Right renal cortex interstitium (tissue), 3 donors: ENCODE results near the gene ZSWIM3. TPM values are rescaled to one million over a fixed set of nuclear protein-coding genes. Genes with fewer than 3 reads are reported as not detected.

ENCODE experiments used
- DNase-seq, 3 donors: peaks; one replicate each; pipeline ENCODE4 v3.0.0-alpha.2; 2013; ENCODE audit warnings: low read depth in 3 of 3, low spot score in 2 of 3
- polyA plus RNA-seq, 3 donors: library from polyadenylated mRNA; unstranded; fragments of 120-200 nt; gene quantifications; one replicate each; pipeline ENCODE4 v1.2.1, GENCODE V29; 2013; ENCODE audit not compliant: insufficient read length in 3 of 3

ZSWIM3 gene
- polyA plus RNA-seq, 3 donors = 5.3 to 5.8 (median 5.6) TPM

DNA sequence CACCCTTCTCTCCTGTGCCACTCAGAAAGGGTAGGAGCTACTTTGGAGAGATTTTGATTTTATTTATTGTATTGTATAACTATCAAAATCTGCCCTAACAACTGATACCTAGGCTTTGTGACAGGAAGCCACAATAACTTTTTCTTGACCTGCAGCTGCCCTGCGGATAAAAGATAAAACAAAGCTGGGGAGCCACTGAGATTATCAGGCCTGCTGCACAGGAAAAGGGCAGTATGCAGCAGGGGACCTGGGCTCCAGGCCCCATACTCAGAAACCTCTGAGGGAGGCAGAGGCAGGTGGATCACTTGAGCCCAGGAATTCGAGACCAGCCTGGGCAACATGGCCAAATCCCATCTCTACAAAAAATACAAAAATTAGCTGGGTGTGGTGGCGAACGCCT lies 24.8 kb upstream of the ZSWIM3 start:
- DNase-seq = no peak

DNA sequence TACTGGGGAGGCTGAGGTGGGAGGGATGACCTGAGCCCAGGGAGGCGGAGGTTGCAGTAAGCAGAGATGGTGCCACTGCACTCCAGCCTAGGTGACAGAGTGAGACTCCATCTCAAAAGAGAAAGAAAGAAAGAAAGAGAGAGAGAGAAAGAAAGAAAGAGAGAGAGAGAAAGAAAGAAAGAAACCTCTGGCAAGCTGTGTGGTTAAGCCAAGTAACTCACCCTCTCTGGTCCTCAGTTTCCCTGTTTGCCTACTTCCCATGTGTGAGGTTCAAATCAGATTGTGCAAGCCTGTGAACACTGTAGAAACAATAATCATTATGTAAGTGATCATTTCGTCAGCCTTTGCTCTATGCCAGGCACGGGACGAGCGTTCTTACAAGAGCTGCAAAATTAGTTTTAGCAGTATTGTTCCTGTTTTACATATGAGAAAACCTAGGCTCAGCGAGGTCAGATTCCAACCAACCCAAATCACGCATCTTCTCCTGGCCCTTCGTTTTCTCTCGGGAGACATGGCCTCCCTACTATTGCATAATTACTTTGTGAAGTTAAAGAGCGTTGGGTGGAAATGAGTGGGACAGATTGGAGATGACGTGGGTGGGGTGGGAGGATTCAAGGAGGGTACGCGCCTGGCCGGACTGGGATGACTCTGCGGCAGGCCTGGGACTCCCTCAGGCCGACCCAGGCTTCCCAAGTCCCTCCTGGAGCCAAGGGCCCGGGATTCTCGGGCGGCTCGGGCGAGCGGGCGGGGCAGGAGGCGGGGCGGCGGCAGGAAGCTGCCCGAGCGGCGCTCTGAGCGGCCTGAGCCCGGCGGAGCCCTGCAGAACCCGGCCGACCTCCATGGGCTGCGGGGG lies 24.2 kb upstream of the ZSWIM3 start, which contains the start of gene SNX21:
SNX21 (plus strand) TSS at position 770 of the 853 bp plus-strand sequence. CDS start 121 bp downstream, outside the sequence.
- DNase-seq = peak in 1 of 3 donors; percentile 69

DNA sequence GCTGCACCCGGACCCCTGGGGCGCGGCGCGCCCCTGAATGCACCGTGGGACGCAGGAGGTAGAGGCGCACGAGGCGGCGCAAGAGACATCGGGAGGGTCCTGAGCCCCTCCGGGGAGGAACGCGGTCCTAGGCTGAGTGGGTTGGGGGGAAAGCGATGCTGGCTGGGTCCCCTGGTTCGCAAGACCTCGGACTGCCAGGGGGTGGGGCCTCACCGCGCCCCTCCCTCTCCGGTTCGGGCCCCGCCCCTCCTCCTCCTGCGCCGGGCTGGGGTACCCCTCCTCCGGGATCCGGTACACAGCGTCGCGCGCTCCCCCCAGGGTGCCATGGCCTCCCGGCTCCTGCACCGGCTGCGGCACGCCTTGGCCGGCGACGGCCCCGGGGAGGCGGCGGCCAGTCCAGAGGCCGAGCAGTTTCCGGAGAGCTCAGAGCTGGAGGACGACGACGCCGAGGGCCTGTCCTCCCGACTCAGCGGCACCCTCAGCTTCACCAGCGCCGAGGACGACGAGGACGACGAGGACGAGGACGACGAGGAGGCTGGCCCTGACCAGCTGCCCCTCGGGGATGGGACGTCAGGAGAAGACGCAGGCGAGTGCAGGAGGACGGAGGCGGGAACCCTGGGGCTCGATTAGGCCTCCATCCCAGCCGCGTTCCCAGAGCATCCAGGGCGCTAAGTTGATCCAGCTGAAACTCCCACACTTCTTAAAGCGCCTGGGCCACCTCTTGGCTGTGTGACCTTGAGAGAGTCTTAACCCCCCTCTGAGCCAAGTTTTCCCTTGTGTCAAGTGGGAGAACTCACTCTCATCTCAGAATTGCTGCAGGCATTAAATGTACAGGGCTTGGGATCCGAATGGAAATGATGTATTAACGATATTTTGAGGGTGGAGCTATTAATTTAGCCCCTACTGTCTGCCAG lies 23.3 kb upstream of the ZSWIM3 start:
- no peak for DNase-seq

DNA sequence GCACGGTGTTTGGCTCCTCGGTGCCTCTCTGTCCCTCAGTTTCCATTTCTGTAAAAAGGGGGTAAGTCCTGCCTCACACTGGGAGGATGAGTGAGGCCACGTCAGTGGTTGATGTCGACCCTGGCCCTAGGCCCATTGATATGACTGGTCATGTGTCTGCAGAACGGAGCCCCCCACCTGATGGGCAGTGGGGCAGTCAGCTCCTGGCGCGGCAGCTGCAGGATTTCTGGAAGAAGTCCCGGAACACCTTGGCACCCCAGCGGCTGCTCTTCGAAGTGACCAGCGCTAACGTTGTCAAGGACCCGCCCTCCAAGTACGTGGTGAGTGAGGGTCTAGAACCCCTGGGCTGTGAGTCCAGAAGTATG lies 22.6 kb upstream of the ZSWIM3 start:
- DNase-seq = no peak

DNA sequence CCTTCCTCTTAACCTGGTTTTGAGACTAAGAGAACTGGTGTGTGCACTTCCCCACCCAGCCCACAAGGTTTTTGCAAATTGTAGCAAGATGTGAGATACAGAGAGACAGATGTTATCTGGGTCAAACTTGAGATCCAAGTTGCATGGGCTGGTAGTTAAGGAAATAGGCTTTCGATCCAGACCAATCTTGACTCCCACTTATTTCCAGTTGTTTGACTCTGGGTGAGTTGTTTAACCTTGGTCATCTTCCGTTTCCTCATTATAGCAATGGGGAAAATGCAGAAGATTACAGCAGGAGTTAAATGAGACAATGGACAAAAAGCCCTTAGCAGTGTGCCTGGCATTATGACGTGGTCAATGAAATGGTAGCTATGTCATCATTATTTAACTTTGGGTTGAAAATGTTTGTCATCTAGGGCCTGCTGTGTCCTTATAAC lies 22.1 kb upstream of the ZSWIM3 start:
- DNase-seq = no peak

DNA sequence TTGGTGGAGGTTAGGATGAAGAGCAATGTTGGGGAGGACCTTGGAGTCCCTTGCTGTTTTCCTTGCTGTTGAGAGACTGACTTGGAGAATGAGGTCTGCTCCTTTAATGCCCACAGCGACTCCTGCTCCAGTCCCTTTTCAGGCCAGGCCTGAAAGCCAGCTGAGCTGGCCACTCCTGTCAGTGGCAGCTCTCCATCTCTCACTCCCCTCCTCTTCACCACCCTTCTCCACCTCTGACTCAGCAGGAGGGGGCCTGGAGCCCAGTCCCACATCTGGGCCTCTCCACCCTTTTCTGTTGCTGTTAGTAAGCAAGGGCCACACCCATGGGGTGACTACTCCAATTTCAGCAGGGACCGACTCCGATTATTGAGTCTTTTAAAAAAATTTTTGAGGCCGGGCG lies 21.6 kb upstream of the ZSWIM3 start:
- no peak for DNase-seq

DNA sequence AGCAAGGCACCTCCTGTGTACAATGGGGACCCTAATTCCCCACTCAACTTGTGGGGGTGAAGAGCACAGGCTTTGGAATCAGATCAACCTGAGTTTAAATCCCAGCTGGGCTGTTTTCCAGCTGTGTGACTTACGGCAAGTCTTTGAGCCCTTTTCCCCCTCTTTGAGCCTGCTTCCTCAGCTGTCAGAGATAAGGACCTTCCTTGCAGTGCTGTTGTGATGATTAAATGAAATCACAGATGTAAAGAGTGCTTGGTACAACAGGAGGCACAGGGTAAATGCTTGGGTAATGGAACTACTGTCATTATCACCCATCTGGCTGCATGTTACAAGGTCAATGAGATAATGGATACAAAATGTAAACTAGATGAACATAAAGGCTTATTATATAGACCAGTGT lies 20.6 kb upstream of the ZSWIM3 start:
- no peak for DNase-seq

DNA sequence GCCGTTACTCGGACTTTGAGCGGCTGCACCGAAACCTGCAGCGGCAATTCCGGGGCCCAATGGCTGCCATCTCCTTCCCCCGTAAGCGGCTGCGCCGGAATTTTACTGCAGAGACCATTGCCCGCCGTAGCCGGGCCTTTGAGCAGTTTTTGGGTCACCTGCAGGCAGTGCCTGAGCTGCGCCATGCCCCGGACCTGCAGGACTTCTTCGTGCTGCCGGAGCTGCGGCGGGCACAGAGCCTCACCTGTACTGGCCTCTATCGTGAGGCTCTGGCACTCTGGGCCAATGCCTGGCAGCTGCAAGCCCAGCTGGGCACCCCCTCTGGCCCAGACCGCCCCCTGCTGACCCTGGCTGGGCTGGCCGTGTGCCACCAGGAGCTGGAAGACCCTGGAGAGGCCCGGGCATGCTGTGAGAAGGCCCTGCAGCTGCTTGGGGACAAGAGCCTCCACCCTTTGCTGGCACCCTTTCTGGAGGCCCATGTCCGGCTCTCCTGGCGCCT lies 16.7 kb upstream of the ZSWIM3 start:
- no peak for DNase-seq

DNA sequence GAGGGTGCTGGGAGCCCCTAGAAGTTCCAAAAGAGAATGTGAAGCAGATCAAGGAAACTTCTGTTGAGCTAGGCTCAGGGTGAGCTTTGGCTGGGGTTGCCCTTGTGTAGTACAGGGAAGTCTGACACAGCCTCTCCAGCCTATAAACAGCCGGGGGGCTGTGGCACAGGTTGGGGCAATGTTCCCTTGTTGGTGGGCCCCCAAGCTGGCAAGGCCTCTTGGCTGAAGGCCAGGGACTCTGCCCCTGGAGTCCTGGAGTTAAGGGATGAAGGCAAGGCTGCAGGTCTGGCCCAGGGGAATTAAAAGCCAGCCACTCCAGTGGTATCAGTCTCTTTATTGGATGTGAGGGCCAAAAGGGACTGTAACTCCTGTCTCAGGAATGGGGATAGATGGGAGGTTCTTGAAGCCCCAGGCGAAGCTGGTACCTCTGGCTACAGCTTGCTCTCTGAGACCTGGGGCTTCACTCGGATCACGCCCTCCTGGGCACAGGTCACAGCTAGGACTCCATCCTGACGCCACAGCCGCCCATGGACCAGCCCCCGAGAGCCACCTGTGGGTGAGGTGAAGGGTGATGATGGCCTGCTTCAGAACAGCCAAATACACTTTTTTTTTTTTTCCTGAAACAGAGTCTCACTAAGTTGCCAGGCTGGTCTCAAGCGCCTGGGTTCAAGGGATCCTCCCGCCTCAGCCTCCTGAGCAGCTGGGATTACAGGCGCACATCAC lies 15.8 kb upstream of the ZSWIM3 start:
- DNase-seq = no peak

DNA sequence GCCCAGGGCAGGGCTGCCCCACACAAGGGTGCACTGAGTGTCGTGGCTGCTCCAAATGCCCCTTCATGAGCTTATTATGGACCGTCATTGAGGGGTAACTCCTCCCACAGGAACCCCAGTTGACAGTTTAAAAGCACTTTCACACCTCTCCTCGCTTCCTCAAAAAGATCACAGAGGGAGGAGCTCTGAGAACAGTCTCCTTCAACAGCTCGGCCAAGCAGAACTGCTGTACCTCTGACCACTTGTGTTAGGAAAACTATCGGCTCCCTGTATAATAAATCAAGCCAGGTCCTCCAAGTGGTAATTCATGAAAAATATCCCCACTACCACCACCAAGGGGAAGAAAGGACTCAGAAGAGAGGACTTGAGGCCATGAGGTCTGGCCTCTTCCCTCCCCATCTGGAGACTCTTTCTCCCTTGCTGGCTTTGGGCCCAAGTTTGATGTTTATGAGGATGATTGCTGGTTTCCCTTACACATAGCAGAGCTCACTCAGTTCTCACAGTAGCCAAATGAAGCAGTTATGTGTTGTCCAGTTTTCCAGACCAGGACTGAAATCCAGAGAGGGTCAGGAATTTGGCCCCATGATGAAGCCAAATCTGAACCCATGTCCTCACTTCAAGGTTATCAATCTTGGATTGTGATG lies 15.1 kb upstream of the ZSWIM3 start:
- no peak for DNase-seq

DNA sequence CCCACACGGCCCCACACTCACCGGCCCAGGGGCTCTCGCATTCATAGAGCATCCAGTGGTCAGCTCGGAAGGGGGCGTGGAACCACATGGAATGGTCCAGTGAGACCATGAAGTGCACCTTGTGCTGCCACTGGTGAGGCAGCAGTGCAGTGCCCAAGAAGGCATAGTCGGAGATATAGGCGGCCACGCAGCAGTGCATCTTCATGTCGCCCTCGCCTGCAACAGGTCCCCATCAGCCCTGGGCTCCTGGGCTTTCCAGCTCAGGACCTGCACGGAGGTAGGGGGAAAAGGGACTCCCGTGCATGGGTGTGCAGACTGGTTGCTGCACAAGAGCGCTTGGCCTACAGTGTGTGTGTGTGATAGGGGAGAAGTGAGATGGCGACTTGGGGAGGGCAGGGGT lies 13.9 kb upstream of the ZSWIM3 start:
- no peak for DNase-seq

DNA sequence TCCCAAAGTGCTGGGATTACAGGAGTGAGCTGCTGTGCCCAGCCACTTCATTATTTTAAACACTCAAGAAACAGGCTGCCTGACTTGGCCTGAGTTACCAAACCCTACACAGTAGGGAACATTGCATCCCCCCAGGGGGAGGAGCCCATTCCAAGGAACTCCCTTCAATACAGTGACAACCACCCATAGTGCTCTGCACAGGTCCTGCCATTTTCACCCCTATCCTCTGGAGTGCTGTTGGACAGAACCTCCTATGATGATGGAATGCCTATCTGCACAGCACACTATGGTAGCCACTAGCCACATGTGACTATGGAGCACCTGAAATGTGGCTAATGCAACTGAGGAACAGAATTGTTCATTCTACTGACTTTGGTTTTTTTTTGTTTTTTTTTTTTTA lies 12.0 kb upstream of the ZSWIM3 start:
- DNase-seq = no peak

DNA sequence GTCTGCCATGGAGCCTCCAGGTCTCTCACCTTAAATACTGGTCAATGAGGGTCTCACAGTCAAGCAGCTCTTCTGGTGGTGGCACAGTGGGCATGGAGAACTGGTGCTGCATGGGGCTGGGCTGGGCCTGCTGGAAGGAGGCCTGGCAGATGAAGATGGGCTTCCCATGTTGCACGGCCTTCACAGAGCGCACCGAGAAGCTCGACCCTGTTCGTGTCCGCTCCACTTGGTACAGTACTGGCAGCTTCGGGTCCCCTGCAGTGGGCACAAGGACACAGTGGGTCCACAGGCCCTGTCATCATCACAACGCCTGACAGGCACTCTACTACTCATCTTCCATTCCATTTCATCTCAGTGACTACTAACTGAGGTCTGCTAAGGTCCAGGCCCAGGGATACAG lies 9.0 kb upstream of the ZSWIM3 start:
- no peak for DNase-seq

DNA sequence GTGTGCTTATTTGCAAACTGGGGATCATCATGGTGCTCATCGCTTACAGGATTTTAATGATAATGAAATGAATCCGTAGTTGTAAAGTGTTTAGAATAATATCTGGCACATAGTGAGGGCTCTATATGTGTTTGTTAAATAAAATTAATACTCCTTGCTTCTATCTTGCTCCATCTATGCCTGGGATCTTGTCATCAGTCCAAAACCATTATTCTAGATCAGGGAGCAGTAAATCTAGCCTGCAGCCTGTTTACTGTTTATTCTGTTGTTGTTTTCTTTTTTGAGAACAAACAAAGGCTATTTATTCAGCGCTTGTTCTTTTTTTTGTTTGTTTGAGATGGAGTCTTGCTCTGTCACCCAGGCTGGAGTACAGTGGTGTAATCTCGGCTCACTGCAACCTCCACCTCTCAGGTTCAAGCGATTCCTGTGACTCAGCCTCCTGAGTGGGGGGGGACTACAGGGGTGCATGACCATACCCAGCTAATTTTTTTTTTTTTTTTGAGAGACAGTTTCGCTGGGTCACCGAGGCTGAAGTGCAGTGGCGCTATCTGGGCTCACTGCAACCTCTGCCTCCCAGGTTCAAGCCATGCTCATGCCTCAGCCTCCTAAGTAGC lies 8.3 kb upstream of the ZSWIM3 start:
- no peak for DNase-seq

DNA sequence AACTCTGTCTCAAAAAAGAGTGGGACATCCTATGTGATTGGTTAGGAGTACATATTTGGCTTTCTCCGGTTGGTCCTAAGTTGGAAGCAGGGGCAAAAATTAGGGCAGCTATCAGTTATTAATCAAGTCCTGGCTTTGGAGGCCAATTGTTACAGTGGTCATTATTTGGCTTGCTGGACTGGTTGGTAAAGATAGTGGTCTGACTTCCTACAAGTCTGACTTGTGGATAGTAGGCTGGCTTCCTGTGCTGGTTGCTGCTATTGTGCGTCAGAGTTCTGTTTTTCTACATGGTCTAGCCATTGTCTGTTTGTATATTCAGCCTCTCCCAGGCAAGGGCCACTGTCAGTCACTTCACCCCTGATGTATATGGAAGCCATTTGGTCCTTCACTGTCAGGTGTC lies 7.2 kb upstream of the ZSWIM3 start:
- no peak for DNase-seq

DNA sequence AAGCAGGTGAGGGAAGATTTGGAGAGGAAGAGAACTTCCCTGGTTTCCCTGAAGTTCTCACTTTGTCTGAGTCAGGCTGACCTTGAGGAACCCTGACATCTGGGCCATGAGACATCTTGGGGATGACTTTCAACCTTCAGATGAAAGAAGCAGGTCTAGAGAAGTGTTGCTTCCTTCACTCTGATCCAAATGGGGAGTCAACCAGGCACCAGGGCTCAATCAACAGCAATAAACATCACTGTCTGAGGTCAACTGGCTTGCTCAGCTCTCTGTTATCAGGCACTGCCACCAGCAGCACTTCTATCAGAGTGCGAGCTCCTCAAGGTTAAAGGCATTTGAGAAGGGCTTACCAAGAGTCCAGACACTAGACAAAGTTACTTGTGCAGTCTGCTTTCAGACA lies 6.5 kb upstream of the ZSWIM3 start:
- DNase-seq = no peak

DNA sequence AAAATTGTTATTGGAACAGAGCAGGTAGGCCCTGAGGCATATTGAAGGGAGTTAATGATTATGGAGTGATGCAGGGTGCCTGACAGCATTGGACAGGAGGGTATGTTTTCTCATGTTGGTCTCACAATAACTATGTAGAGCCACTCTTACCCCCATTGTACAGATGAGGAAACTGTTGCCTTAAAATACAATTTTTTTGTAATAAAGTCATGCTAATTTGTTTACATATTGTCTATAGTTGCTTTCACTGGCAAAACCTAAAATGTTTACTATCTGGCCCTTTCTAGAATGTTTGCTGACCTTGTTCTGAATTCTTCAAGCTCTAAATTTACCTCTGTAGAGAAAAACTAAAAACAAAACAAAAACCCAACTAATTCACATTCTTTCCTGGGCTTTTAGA lies 5.9 kb upstream of the ZSWIM3 start:
- no peak for DNase-seq

DNA sequence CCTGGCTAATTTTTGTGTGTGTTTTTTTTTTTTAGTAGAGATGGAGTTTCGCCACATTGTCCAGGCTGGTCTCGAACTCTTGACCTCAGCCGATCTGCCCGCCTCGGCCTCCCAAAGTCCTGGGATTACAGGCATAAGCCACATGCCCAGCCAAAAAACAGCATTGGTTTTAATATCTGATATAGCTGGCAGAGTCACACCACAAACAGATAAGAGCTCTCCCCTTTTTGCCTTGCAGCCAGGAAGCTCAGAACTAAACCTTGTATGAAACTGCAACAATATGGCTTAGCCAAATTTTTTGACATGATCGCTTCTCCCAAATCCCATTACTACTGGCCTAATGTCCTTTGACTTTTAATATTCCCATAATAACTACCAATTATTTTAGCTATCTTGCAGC lies 5.1 kb upstream of the ZSWIM3 start:
- DNase-seq = no peak

DNA sequence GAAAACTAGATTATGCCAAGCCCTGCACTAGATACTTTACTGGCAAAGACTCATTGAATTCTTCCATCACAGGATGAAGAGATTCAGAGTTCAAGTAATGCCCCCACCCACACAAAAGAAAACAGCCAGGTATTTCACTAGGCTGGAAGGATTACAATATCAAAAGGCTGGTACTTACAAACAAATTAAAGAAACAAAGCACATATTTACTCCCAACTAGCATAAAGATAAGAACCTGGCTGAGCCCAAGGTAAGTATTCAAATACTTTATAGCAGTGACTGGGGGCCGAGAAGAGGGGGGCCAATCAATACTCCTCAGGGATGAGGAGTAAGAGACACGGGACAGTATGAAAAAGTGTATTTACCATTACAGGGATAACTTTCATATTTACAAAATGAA lies 3.9 kb upstream of the ZSWIM3 start:
- no peak for DNase-seq

DNA sequence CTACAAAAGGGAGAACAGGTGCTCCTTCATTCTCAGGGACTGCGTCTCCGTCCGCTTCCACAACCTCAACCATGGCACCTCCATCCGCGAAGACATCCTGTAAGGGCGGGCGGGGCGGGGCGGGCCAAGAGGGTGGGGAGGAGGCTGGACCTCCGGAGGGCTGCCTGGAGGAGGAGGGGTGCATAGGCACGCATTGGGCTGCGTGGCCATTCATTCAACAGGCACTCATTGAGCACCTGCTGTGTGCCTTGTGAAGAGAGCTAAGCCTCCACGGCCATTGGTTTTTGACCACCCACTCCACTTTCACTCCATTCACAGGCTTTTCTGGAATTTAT lies 435 bp downstream of the ZSWIM3 start:
- no peak for DNase-seq
